ENCODE measurements around the gene HAND2. TPM values are rescaled to one million over a fixed set of nuclear protein-coding genes. Genes with fewer than 3 reads are reported as not detected.

HAND2 gene
- total RNA-seq, 2 donors from 2014 or later, result not detected

- Mint-ChIP-seq H3K4me3 (no peak overlapping the region), H3K27ac (no peak overlapping the region), H3K9me3 (no peaks in the 10 kb centered on the region), H3K27me3 (ENCODE audit: insufficient read depth) (no peaks in the 10 kb centered on the region), H3K36me3 (ENCODE audit: low read depth) (no peaks in the 10 kb centered on the region), H3K4me1 (no peaks in the 10 kb centered on the region)
- Histone ChIP-seq H3K4me3 (ENCODE audit: low read length) (no peak overlapping the region), H3K27ac (ENCODE audit: low read depth, low read length) (no peak overlapping the region), H3K36me3 (ENCODE audit: control insufficient read depth, insufficient read depth, low read length) (no peaks in the 10 kb centered on the region), H3K4me1 (ENCODE audit: control insufficient read depth, insufficient read depth, low read length) (no peaks in the 10 kb centered on the region), H3K27me3 (ENCODE audit: control insufficient read depth, insufficient read depth, low read length, poor library complexity, severe bottlenecking) (no peaks in the 10 kb centered on the region), H3K9ac (ENCODE audit: extremely low read depth, low read length, poor library complexity, severe bottlenecking) (no peak overlapping the region), H3K9me3 (ENCODE audit: control insufficient read depth, low read length) (no peaks in the 10 kb centered on the region)
- WGBS, 2 experiments (ENCODE audit: insufficient coverage in 1 of 2, insufficient read length in 1 of 2), result 92 to 100% methylated on average over 2 of the region's 2 CpGs
- no peak for TF ChIP-seq CTCF (conservative IDR thresholded peaks at IDR 0.05)
- DNase-seq, result no peak
These were observed 34.4 kb upstream of the HAND2 start for GRCh38 chr4:173564461-173564860.

GRCh38 chr4:173560896-173561295, 30.9 kb upstream of the HAND2 start:
- Histone ChIP-seq H3K9ac (ENCODE audit: extremely low read depth, low read length, poor library complexity, severe bottlenecking) (no peak overlapping the region), H3K4me3 (ENCODE audit: low read length) (no peak overlapping the region), H3K27me3 (ENCODE audit: control insufficient read depth, insufficient read depth, low read length, poor library complexity, severe bottlenecking) (no peaks in the 10 kb centered on the region), H3K27ac (ENCODE audit: low read depth, low read length) (no peak overlapping the region), H3K4me1 (ENCODE audit: control insufficient read depth, insufficient read depth, low read length) (no peaks in the 10 kb centered on the region), H3K36me3 (ENCODE audit: control insufficient read depth, insufficient read depth, low read length) (no peaks in the 10 kb centered on the region), H3K9me3 (ENCODE audit: control insufficient read depth, low read length) (no peaks in the 10 kb centered on the region)
- no peak for DNase-seq
- Mint-ChIP-seq H3K27me3 (ENCODE audit: insufficient read depth) (peaks cover 1% of the 10 kb centered on the region), H3K4me3 (no peak overlapping the region), H3K36me3 (ENCODE audit: low read depth) (no peaks in the 10 kb centered on the region), H3K9me3 (no peaks in the 10 kb centered on the region), H3K27ac (no peak overlapping the region), H3K4me1 (no peaks in the 10 kb centered on the region)
- WGBS, 2 experiments (ENCODE audit: insufficient coverage in 1 of 2, insufficient read length in 1 of 2), result 91% methylated on average over 1 of the region's 1 CpG; no CpG with 5 or more reads in 1 of the 2 experiments
- TF ChIP-seq CTCF (conservative IDR thresholded peaks at IDR 0.05), result no peak

- TF ChIP-seq CTCF (conservative IDR thresholded peaks at IDR 0.05), result no peak
These were observed 26.5 kb upstream of the HAND2 start for GRCh38 chr4:173556398-173557131.

More at GRCh38 chr4:173556398-173557131, 26.5 kb upstream of the HAND2 start:
- Mint-ChIP-seq H3K27ac (no peak overlapping the region), H3K27me3 (ENCODE audit: insufficient read depth) (peaks cover 13% of the 10 kb centered on the region), H3K4me1 (no peaks in the 10 kb centered on the region), H3K9me3 (no peaks in the 10 kb centered on the region), H3K36me3 (ENCODE audit: low read depth) (no peaks in the 10 kb centered on the region), H3K4me3 (no peak overlapping the region)
- Histone ChIP-seq H3K27ac (ENCODE audit: low read depth, low read length) (no peak overlapping the region), H3K9ac (ENCODE audit: extremely low read depth, low read length, poor library complexity, severe bottlenecking) (no peak overlapping the region), H3K4me3 (ENCODE audit: low read length) (no peak overlapping the region), H3K9me3 (ENCODE audit: control insufficient read depth, low read length) (no peaks in the 10 kb centered on the region), H3K27me3 (ENCODE audit: control insufficient read depth, insufficient read depth, low read length, poor library complexity, severe bottlenecking) (no peaks in the 10 kb centered on the region), H3K4me1 (ENCODE audit: control insufficient read depth, insufficient read depth, low read length) (no peaks in the 10 kb centered on the region), H3K36me3 (ENCODE audit: control insufficient read depth, insufficient read depth, low read length) (no peaks in the 10 kb centered on the region)
- DNase-seq, result peak; percentile 50
- WGBS, 2 experiments (ENCODE audit: insufficient coverage in 1 of 2, insufficient read length in 1 of 2), result 60 to 80% methylated on average over 1 to 2 of the region's 2 CpGs
